ENCODE measurements around the gene TECTA.
A peak's percentile ranks its signal among the peaks of the same experiment; 100 is the strongest.

Gene TECTA

GRCh38 chr11:121100943-121101342, at the start of gene TECTA:
Gene TECTA, plus strand, starts transcription at chr11:121101243. Its CDS starts 1,423 bp downstream, at chr11:121102666.
- no peak for DNase-seq

- no peak for DNase-seq
Measured at GRCh38 chr11:121053244-121053643, 47.8 kb upstream of the TECTA start.

GRCh38 chr11:121054266-121054665, 46.8 kb upstream of the TECTA start:
- no peak for DNase-seq

GRCh38 chr11:121055076-121055475, 46.0 kb upstream of the TECTA start:
- no peak for DNase-seq

GRCh38 chr11:121057922-121058321, 43.1 kb upstream of the TECTA start:
- no peak for DNase-seq

- no peak for DNase-seq
Measured at GRCh38 chr11:121058941-121059340, 42.1 kb upstream of the TECTA start.

GRCh38 chr11:121059605-121060004, 41.4 kb upstream of the TECTA start:
- peak in 1 of 2 experiments; percentile 1 for DNase-seq

- DNase-seq, result no peak
Measured at GRCh38 chr11:121063728-121064127, 37.3 kb upstream of the TECTA start.

GRCh38 chr11:121066623-121067022, 34.4 kb upstream of the TECTA start:
- DNase-seq, result no peak

- no peak for DNase-seq
Measured at GRCh38 chr11:121067026-121067425, 34.0 kb upstream of the TECTA start.

- DNase-seq, result no peak
Measured at GRCh38 chr11:121067453-121067852, 33.6 kb upstream of the TECTA start.

GRCh38 chr11:121067962-121068647, 32.9 kb upstream of the TECTA start:
- no peak for DNase-seq

- no peak for DNase-seq
Measured at GRCh38 chr11:121068787-121069186, 32.3 kb upstream of the TECTA start.

- DNase-seq, result no peak
Measured at GRCh38 chr11:121070951-121071845, 29.8 kb upstream of the TECTA start.

- DNase-seq, result no peak
Measured at GRCh38 chr11:121071846-121072450, 29.1 kb upstream of the TECTA start.

- no peak for DNase-seq
Measured at GRCh38 chr11:121081321-121081720, 19.7 kb upstream of the TECTA start.

- DNase-seq, result no peak
Measured at GRCh38 chr11:121082219-121082618, 18.8 kb upstream of the TECTA start.

GRCh38 chr11:121082670-121083069, 18.4 kb upstream of the TECTA start:
- DNase-seq, result no peak

GRCh38 chr11:121086866-121087265, 14.2 kb upstream of the TECTA start:
- DNase-seq, result no peak

GRCh38 chr11:121089566-121089965, 11.5 kb upstream of the TECTA start:
- DNase-seq, result no peak

- no peak for DNase-seq
Measured at GRCh38 chr11:121090145-121090721, 10.8 kb upstream of the TECTA start.

GRCh38 chr11:121091492-121092152, 9.4 kb upstream of the TECTA start:
- peak; percentile 70 to 88 for DNase-seq

GRCh38 chr11:121095561-121095960, 5.5 kb upstream of the TECTA start:
- DNase-seq, result no peak
